D721Med (cell line): ENCODE measurements around the gene ALPG.
"Not testable (repeated sequence)": the region's sequence is repeated elsewhere in the genome, so short reads cannot be mapped to it uniquely, and the experiment has no call there.

Experiments used
- DNase-seq: peaks from one replicate; pipeline ENCODE4 v3.0.0; 2011; ENCODE audit warnings: low spot score; ENCODE audit not compliant: insufficient read length
- FAIRE-seq: peaks from 2 replicates; lab custom pipeline; 2011; peaks lifted over from hg19 to GRCh38; lab: Jason Lieb, UNC
- CTCF ChIP-seq: IDR thresholded peaks from 2 replicates; pipeline ENCODE4 v1.5.1; 2012; ENCODE audit warnings: mild to moderate bottlenecking, control low read depth; ENCODE audit not compliant: insufficient read depth; ENCODE audit errors: missing control alignments

Gene ALPG

GRCh38 chr2:232375164-232375563 is 31.5 kb upstream of the ALPG start:
- TF ChIP-seq CTCF, result no peak
- FAIRE-seq (no peak), DNase-seq (no peak)

- no peak for TF ChIP-seq CTCF
- no peak for FAIRE-seq
- DNase-seq, result no peak
These were observed 30.4 kb upstream of the ALPG start for GRCh38 chr2:232376260-232376659.

- DNase-seq, result no peak
- no peak for FAIRE-seq
- no peak for TF ChIP-seq CTCF
These were observed 29.9 kb upstream of the ALPG start for GRCh38 chr2:232376713-232377112.

GRCh38 chr2:232377319-232377718 is 29.3 kb upstream of the ALPG start:
- FAIRE-seq (no peak), DNase-seq (no peak)
- no peak for TF ChIP-seq CTCF

- DNase-seq (no peak), FAIRE-seq (no peak)
- TF ChIP-seq CTCF, result no peak
These were observed 28.6 kb upstream of the ALPG start for GRCh38 chr2:232377841-232378734.

- not testable (repeated sequence) for DNase-seq, FAIRE-seq
These were observed 27.9 kb upstream of the ALPG start, which contains the start of gene ALPP for GRCh38 chr2:232378735-232379151. ALPP (plus strand) TSS chr2:232378751; CDS start chr2:232378803, 52 bp downstream.

GRCh38 chr2:232379610-232380590 is 26.7 kb upstream of the ALPG start:
- not testable (repeated sequence) for FAIRE-seq, DNase-seq

- DNase-seq, result not testable (repeated sequence)
These were observed 25.2 kb upstream of the ALPG start for GRCh38 chr2:232381204-232382031.

More at GRCh38 chr2:232381204-232382031, 25.2 kb upstream of the ALPG start:
- not testable (repeated sequence) for FAIRE-seq
